Limb (tissue), 2 donors: ENCODE results near the gene KIT.

Experiments used
- DNase-seq, 2 donors: peaks; one replicate each; pipeline ENCODE4 v3.0.0-alpha.2; 2016; ENCODE audit errors: extremely low spot score in 2 of 2

The KIT gene

GRCh38 chr4:54660591-54660990, 2.8 kb downstream of the KIT start:
- DNase-seq = no peak

DNA sequence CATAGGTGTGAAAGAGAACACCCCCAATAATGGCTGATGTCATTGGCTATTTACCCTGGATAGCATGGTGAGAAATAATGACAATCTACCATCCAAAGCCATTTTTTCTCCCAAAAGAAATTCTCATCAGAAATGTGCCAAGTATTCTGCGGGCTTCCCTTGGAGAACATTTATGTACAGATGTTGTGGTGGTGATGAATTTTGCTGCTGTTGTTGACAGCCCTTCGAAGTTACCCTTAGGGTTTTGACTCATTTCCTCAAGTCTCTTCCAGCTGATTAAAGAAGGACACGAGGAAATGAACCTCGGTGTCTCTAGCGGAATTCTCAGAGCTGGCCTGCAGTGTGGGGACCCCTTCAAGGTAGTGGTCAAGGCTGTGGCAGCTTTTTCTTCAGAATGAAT, 3.4 kb downstream of the KIT start:
- DNase-seq = no peak

- no peak for DNase-seq
Observed at GRCh38 chr4:54661686-54662085, 3.9 kb downstream of the KIT start.

DNA sequence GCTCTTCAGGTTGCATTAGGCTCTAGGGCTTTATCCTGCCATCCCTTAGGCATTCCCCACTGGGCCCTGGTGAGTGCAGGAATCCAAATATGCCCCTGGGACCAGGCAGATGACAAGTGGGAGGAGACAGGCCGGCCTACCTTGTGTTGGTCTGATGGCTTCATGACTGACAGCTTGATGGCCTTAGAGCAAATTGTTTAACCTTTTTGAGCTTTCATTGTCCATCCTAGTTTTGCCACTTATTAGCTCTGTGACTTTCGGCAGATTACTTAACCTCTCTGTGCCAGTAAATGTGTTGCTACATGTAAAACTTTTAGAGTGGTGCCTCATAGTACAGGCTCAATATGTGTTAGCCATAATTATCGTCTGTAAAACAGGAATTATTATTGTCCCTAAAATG, 4.4 kb downstream of the KIT start:
- DNase-seq = no peak

DNA sequence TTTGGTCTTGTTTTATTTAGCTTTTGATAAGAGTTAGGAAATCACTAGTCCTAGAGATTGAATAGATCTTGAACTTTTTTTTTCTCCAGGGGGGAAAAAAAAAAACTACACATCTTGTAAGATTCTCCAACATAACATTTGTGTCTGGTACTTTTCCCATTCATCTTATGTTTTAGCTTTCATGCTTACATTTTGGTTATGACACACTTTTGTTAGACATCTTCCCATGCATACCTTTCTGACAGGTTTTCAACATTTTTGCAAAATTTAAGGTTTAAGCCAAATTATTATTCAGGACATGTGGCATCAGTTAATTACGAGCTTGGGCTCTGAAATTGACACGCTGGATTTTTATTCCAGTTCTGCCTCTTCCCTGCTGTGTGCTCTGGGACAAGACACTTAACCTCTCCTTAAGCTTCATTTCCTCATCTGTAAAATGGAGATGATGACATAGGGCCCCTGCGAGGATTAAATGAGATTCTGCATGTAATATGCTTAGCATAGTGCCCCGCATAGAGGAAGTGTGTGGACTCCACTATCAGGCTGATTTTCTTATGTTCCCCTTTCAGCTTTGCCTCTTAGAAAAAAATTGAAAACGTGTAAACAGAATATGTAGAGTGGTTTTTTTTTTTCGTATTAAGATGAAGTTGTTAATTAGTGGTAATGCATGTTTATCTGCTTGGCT, 5.3 kb downstream of the KIT start:
- DNase-seq = no peak

DNA sequence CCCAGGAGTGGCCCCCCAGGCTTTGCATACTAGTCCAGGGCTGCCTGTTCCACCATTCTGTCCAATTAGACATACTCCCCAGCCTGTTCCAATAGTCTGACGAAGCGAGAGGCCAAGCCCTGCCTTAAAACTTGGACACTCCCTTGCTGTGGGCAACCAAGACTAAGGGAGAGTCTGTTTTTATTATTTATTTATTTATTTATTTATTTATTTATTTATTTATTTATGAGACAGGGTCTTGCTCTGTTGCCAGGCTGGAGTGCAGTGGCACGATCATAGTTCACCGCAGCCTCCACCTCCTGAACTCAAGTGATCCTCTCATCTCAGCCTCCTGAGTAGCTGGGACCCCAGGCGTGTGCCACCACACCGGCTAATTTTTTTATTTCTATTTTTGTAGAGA, 6.6 kb downstream of the KIT start:
- no peak for DNase-seq

- DNase-seq = no peak
Observed at GRCh38 chr4:54668014-54668611, 10.4 kb downstream of the KIT start.

DNA sequence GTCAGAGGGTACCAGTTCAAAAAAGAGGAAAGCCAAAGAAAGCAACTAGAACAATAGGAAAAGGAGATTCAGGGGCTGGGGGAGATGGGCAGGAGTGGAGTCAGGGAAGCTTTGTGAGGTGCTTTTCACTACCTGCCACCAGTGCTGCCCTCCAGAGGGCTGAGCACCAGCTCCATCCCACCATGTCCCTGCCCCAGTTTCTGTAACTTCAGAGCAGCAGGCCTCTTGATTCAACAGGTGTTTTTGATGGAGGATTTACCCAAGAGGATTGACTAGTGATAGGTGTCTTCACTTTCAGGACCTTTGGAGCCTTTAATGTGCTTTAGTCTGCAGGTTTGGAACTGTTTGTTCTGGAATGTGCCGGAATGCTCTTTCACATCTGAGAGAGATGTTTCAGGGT, 12.1 kb downstream of the KIT start:
- DNase-seq = no peak

DNA sequence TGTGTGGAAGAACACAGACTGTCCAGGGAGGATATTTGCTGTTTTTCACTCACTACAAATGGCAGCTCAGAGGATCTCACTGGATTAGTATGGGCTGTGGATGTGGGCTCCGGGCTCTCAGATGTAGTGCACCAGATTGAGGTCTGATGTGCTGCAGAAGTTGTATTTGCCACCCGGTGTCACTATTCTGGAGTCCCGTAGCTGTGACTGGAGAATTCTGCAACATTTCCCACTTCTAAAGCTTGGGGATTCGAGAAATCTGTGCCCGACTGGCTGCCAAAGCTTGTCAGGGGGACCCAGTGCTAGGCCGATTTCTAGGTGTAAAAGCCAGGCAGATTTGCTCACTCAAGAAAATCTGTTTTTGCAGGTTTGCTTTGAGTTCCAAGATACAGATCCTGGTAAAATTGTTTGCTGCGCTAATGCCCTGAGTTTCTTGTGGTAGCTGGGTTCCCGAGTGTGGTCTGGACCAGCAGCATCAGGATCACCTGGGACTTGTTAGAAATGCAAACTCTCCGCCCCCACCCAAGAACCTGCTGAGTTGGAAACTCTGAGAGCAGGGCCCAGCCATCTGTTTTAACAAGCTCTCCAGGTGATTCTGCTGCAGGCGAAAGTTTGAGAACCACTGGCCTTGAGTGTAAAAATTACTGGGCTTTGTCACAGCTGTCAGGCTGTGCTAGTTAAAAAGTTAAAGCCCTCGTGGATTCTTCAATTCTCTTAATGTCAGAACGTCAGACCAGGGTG, 18.1 kb downstream of the KIT start:
- DNase-seq = no peak

GRCh38 chr4:54676658-54677057, 18.9 kb downstream of the KIT start:
- no peak for DNase-seq

DNA sequence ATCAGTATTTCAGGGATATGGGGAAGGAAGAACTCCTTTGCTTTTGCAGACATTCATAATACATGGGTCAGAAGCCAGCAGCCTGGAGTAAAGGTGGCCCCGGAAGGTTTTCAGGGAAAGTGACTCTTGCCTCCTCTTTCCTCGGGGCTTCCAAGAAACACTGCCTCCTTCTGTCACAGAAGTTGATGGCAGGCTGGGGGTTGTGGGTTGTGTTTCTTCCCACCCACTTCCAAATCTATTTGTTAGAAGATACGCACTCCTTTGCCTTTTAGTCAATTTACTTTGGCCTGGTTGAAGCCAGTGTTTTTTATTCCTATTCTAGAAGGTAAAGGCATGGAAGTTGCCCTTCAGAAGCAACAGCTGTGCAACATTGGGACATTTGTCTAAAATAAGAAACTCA, 19.7 kb downstream of the KIT start:
- no peak for DNase-seq

- no peak for DNase-seq
Observed at GRCh38 chr4:54677853-54678650, 20.3 kb downstream of the KIT start.

DNA sequence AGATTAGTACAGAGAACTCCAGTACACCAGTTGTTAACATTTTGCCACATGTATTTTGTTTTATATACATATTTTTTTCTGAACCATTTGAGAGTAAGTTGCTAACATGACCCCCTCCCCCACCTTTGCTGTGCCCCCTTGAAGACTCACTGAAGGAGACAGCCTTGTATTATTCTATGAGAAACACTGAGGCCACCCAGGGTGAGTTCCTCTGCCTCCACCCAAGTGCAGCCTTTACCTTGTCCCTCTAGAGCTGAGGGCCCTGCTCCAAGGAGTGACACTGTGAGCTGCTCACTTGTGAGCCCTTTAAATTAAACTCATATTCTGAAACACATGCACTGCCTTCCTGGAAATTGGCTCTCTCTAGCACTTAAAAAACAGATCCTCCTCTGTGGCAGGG, 21.1 kb downstream of the KIT start:
- DNase-seq = no peak

DNA sequence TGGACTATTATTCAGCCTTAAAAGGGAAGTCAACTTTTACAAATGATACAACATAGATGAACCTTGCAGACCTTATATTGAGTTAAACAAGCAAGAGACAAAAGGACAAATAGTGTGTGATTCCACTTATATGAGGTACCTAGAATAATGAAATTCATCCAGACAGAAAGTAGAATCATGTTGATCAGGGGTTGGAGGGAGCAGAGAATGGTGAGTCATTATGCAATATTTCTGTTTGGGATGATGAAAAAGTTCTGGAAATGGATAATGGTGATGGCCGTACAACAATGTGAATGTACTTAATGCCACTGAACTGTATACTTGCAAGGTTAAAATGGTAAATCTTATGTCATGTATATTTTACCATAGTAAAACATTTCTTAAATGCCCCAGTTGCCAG, 22.1 kb downstream of the KIT start:
- no peak for DNase-seq

GRCh38 chr4:54683616-54684346, 26.0 kb downstream of the KIT start:
- DNase-seq = no peak

GRCh38 chr4:54685810-54686209, 28.1 kb downstream of the KIT start:
- DNase-seq = no peak

- DNase-seq = no peak
Observed at GRCh38 chr4:54687887-54688841, 30.4 kb downstream of the KIT start.

- no peak for DNase-seq
Observed at GRCh38 chr4:54695337-54695736, 37.6 kb downstream of the KIT start.

GRCh38 chr4:54695788-54696187, 38.0 kb downstream of the KIT start:
- DNase-seq = no peak

GRCh38 chr4:54696649-54697048, 38.9 kb downstream of the KIT start:
- DNase-seq = no peak
